Naive thymus-derived CD8-positive, alpha-beta T cell (primary cell): ENCODE results near the gene PRKG1. TPM values are rescaled to one million over a fixed set of nuclear protein-coding genes. Genes with fewer than 3 reads are reported as not detected.
"Not testable (repeated sequence)": the region's sequence is repeated elsewhere in the genome, so short reads cannot be mapped to it uniquely, and the experiment has no call there.

Experiments
- ATAC-seq, 2 donors: fragments of 150-1000 bp; cut with Tn5 transposase in 1 of 2; sonication (Bioruptor Pico), chemical (Tn5 transposase) in 1 of 2; 1 replicate in 1 of 2; 2 replicates in 1 of 2; pipeline ENCODE4 v1.10.0; 2021; ENCODE audit warnings: mild to moderate bottlenecking in 2 of 2, moderate library complexity in 2 of 2
- POLR2A ChIA-PET: fragments of 350-600 bp; sonication (Branson Sonifier 250); formaldehyde crosslinking; loops from one replicate; lab custom pipeline; 2021; ENCODE audit warnings: antibody characterized with exemption; lab: Charles Lee
- DNase-seq, 10 donors: peaks; one replicate each; pipeline versions ENCODE4 v3.0.0 to v3.0.0-alpha.2; 2020 to 2022
- H3K27ac Mint-ChIP-seq, 10 donors: one replicate each; pipeline ENCODE4 v1.8.0; 2020 to 2022; ENCODE audit warnings: mild to moderate bottlenecking in 10 of 10, mixed read lengths in 10 of 10, moderate library complexity in 4 of 10, inconsistent platforms in 1 of 10
- H3K27me3 Mint-ChIP-seq, 5 donors: one replicate each; pipeline ENCODE4 v1.8.0; 2021 to 2022; ENCODE audit warnings: mixed read lengths in 5 of 5
- H3K36me3 Mint-ChIP-seq, 3 donors: one replicate each; pipeline ENCODE4 v1.8.0; 2020 to 2022; ENCODE audit warnings: mixed read lengths in 3 of 3, mild to moderate bottlenecking in 2 of 3, inconsistent platforms in 1 of 3
- H3K4me1 Mint-ChIP-seq, 4 donors: one replicate each; pipeline ENCODE4 v1.8.0; 2021 to 2022; ENCODE audit warnings: mixed read lengths in 4 of 4
- H3K4me3 Mint-ChIP-seq, 10 donors: one replicate each; pipeline ENCODE4 v1.8.0; 2020 to 2022; ENCODE audit warnings: mild to moderate bottlenecking in 10 of 10, mixed read lengths in 10 of 10, moderate library complexity in 6 of 10, inconsistent platforms in 1 of 10
- H3K9me3 Mint-ChIP-seq, 9 donors: one replicate each; pipeline ENCODE4 v1.8.0; 2020 to 2022; ENCODE audit warnings: mixed read lengths in 9 of 9, mild to moderate bottlenecking in 3 of 9, inconsistent platforms in 1 of 9, moderate library complexity in 1 of 9
- polyA plus RNA-seq, 3 donors: library from polyadenylated mRNA; unstranded; fragments of 300-500 nt; fragmentation: Illumina TruSeq; gene quantifications; one replicate each; pipeline ENCODE4 v1.2.3, GENCODE V29; 2021
- total RNA-seq, 8 experiments: library from RNA in 2 of 8; stranded (reverse) in 2 of 8; gene quantifications; one replicate each; pipeline ENCODE4 v1.2.3 and lab custom pipeline; 2021 to 2026

The PRKG1 gene
- total and polyA plus RNA-seq, 5 experiments from 2014 or later: not detected

DNA sequence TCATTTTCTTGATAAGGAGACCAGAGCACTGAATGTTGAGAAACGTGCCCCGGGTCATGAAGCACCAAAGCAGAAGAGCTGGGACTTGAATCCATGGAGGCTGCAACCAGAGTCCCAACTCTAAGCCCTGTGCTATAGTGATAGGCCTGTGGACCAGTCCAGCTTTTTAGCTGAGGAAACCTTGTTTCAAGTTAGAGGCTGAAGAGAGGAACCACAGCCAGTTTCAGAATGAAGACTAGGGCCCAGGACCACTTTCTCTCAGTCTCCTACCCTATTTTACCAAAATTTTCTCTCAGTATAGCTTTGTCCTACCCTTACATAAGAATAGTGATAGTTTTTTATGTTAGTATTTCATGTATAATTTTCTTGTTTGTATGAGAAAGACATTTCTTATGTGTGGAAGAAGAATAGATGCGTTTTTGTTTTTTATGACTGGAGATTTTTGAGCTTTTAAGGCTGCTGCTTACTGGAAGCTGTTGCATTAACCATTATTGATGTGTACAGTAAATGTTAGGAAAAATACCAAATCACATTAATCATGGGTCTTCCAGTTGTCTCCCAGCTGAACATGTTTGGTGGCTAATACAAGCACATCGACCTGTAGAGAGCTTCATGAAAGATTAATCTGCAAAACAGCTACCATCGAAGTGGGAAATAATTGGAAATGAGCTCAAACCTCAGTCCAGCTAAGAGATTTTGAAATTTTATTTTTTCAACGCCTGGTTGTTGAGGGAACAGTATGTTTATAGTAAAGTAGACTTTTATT, 670.1 kb downstream of the PRKG1 start:
- Mint-ChIP-seq H3K36me3 (no peaks in the 10 kb centered on the region), H3K9me3 (no peaks in the 10 kb centered on the region), H3K27me3 (no peaks in the 10 kb centered on the region), H3K4me1 (peaks cover 0 to 3% (median 0%) of the 10 kb centered on the region in 4 donors), H3K4me3 (no peak overlapping the region), H3K27ac (no peak overlapping the region)
- no peak for DNase-seq
- POLR2A ChIA-PET: no interaction called here
- ATAC-seq: no peak

GRCh38 chr10:51745397-51745796, 671.1 kb downstream of the PRKG1 start:
- H3K27me3 Mint-ChIP-seq: no peaks in the 10 kb centered on the region
- H3K27ac Mint-ChIP-seq: no peak overlapping the region
- ATAC-seq (no peak), DNase-seq (no peak)
- no peaks in the 10 kb centered on the region for H3K9me3 Mint-ChIP-seq
- POLR2A ChIA-PET: no interaction called here
- H3K4me1 Mint-ChIP-seq: peaks cover 0 to 3% (median 0%) of the 10 kb centered on the region in 4 donors
- H3K36me3 Mint-ChIP-seq: no peaks in the 10 kb centered on the region
- H3K4me3 Mint-ChIP-seq: no peak overlapping the region

- ATAC-seq: no peak
- Mint-ChIP-seq H3K4me3 (no peak overlapping the region), H3K9me3 (no peaks in the 10 kb centered on the region), H3K36me3 (no peaks in the 10 kb centered on the region), H3K27ac (no peak overlapping the region), H3K4me1 (peaks cover 0 to 3% (median 0%) of the 10 kb centered on the region in 4 donors), H3K27me3 (peaks cover 0 to 2% (median 0%) of the 10 kb centered on the region in 5 donors)
- POLR2A ChIA-PET: no interaction called here
- no peak for DNase-seq
Observed at GRCh38 chr10:51747216-51747615, 672.9 kb downstream of the PRKG1 start.

GRCh38 chr10:51748959-51749358, 674.7 kb downstream of the PRKG1 start:
- POLR2A ChIA-PET: no interaction called here
- no peaks in the 10 kb centered on the region for H3K4me1 Mint-ChIP-seq

DNA sequence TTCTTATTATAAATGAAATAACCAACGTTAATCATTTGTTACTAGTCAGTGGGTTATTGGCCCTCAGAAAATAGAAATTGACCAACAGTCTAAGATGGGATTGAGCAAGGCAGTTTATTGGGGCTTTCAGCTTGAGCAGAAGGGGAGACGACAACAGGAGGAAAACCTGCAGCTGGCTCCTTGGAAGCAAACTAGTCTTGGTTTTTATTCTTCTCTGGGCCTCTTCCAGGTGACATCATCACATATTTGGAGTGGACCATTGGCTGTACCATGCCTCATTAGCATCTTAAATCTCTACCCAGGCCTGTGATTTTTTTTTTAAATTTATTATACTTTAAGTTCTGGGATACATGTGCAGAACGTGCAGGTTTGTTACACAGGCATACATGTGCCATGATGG, 684.1 kb downstream of the PRKG1 start:
- no peaks in the 10 kb centered on the region for H3K36me3 Mint-ChIP-seq
- H3K4me1 Mint-ChIP-seq: no peaks in the 10 kb centered on the region
- DNase-seq (no peak), ATAC-seq (no peak)
- H3K27ac Mint-ChIP-seq: no peak overlapping the region
- POLR2A ChIA-PET: no interaction called here
- no peak overlapping the region for H3K4me3 Mint-ChIP-seq
- peaks cover 0 to 5% (median 1%) of the 10 kb centered on the region in 5 donors for H3K27me3 Mint-ChIP-seq
- H3K9me3 Mint-ChIP-seq: peaks cover 0 to 3% (median 0%) of the 10 kb centered on the region in 9 donors

More at GRCh38 chr10:51748959-51749358, 674.7 kb downstream of the PRKG1 start:
- DNase-seq (no peak), ATAC-seq (no peak)
- Mint-ChIP-seq H3K27ac (no peak overlapping the region), H3K4me3 (no peak overlapping the region), H3K27me3 (peaks cover 0 to 3% (median 0%) of the 10 kb centered on the region in 5 donors), H3K36me3 (no peaks in the 10 kb centered on the region), H3K9me3 (no peaks in the 10 kb centered on the region)

DNA sequence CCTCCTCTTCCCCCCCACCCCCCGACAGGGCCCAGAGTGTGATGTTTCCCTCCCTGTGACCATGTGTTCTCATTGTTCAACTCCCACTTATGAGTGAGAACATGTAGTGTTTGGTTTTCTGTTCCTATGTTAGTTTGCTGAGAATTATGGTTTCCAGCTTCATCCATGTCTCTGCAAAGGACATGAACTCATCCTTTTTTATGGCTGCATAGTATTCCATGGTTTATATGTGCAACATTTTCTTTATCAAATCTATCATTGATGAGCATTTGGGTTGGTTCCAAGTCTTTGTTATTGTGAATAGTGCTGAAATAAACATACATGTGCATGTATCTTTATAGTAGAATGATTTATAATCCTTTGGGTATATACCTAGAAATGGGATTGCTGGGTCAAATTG, 684.6 kb downstream of the PRKG1 start:
- H3K36me3 Mint-ChIP-seq, H3K27ac Mint-ChIP-seq, DNase-seq, POLR2A ChIA-PET, H3K4me1 Mint-ChIP-seq, H3K9me3 Mint-ChIP-seq, H3K4me3 Mint-ChIP-seq, ATAC-seq, H3K27me3 Mint-ChIP-seq: not testable (repeated sequence)

DNA sequence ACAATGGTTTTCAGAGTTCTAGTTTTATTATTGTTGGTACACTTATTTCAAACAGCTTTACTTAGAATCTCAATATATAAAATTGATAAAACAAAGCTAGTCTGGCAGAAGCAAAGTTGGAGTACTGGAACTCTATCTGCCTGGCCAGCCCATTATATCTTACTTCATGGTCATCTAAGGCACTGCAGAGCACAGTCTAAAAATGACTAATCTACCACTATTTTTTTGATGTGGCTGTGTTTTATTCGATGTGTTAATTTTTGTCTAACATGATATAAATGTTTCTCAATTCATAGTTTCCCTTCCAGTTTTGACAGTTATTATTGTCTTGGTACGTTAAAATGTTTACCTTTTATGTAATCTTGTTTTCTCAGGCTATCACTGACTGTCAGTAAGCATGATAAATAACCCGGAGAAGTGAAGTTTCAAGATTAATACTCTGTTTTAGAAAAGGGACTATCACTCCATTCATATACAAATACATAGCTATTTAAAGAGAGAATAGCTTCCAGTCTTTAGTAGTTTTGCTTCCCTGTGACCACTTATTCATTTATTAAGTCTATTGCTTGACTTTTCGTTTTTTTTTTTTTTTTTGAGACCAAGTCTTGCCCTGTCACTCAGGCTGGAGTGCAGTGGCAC, 685.7 kb downstream of the PRKG1 start:
- DNase-seq (no peak), ATAC-seq (no peak)
- Mint-ChIP-seq H3K27me3 (peaks cover 0 to 3% (median 1%) of the 10 kb centered on the region in 5 donors), H3K4me3 (no peak overlapping the region), H3K4me1 (no peaks in the 10 kb centered on the region), H3K27ac (no peak overlapping the region), H3K9me3 (peaks cover 0 to 3% (median 0%) of the 10 kb centered on the region in 9 donors), H3K36me3 (no peaks in the 10 kb centered on the region)
- POLR2A ChIA-PET: no interaction called here

DNA sequence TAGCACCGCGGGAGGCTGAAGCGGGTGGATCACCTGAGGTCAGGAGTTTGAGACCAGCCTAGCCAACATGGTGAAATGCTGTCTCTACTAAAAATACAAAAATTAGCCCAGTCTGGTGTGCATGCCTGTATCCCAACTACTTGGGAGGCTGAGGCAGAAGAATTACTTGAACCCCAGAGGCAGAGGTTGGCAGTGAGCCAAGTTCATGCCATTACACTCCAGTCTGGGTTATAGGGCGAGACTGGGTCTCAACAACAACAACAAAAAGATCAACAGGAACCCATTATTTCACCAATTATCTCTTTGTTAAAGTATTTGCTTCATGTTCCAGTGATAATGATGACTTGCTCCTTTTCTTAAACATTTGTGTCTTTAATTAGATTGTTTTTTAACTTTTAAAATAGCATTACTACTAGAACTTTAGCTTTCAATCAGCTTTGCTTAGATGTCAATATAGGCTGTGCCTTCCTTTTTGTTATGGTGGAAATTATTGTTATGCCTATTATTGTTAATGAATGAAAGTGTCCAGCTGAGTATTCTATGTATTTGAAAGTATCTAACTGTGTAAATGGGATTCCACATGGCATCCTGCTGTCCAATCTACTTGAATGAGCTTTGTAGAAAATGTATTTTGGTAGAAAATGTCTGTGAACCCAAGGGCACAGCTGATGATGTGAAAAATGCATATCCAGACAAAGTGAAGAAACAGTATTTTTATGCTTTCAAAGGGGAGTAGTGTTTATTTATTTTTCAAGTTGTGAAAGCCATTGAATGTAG, 686.8 kb downstream of the PRKG1 start:
- peak overlapping the region in 1 of 10 donors; percentile 49 for H3K27ac Mint-ChIP-seq
- no peak for DNase-seq
- POLR2A ChIA-PET: no interaction called here
- no peak overlapping the region for H3K4me3 Mint-ChIP-seq
- no peaks in the 10 kb centered on the region for H3K4me1 Mint-ChIP-seq
- H3K27me3 Mint-ChIP-seq: peaks cover 0 to 3% (median 1%) of the 10 kb centered on the region in 5 donors
- H3K9me3 Mint-ChIP-seq: peaks cover 0 to 4% (median 2%) of the 10 kb centered on the region in 9 donors
- no peaks in the 10 kb centered on the region for H3K36me3 Mint-ChIP-seq
- ATAC-seq: no peak

DNA sequence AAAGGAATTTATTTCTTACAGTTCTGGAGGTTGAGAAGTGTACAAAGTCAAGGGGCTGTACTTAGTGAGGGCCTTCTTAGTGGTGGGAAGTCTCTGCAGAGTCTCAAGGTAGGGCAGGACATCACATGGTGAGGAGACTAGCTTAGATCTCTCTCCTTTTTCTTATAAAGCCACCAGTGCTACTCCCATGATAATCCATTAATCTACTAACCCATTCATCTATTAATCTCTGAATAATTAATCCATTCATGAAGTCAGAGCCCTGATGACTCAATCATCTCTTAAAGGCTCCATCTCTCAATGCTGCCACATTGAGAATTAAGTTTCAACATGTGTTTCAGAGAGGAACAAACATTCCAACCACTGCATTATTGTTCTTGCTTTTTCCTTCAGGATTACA, 689.5 kb downstream of the PRKG1 start:
- H3K4me3 Mint-ChIP-seq: no peak overlapping the region
- ATAC-seq: no peak
- peaks cover 0 to 19% (median 13%) of the 10 kb centered on the region in 9 donors for H3K9me3 Mint-ChIP-seq
- peaks cover 3 to 17% (median 6%) of the 10 kb centered on the region in 5 donors for H3K27me3 Mint-ChIP-seq
- POLR2A ChIA-PET: no interaction called here
- DNase-seq: no peak
- H3K4me1 Mint-ChIP-seq: no peaks in the 10 kb centered on the region
- H3K27ac Mint-ChIP-seq: no peak overlapping the region
- H3K36me3 Mint-ChIP-seq: peaks cover 0 to 12% (median 2%) of the 10 kb centered on the region in 3 donors

DNA sequence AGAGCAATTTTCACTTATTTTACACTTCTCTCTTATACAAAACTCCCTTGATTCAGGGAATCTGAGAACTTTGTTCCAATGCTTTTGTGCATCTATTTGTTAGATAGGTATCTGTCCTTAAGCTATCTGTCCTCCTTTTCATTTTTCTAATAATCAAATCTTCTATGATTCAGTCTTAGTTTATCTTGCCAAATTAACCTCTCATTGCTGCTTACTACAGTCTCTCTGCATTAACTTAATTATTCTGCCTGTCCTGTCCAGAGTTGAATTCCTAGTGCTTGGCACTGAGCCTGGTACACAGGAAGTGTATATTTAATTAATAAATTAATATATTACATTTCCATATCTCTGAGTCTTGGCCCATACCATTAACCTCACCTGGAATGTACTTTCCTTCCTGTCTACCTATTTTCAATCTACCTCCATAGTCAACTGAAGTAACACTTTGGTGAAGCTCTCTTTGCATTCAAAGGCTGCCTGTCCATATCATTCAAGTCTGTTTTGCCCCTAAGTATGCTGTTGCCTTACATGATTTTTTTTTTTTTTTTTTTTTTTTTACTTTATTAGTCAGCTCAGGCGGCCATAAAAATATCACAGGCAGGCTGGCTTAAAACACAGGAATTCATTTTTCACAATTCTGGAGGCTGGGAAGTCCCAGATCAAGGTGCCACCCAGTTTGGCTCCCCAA, 691.1 kb downstream of the PRKG1 start:
- H3K4me1 Mint-ChIP-seq: no peaks in the 10 kb centered on the region
- peaks cover 0 to 12% (median 2%) of the 10 kb centered on the region in 3 donors for H3K36me3 Mint-ChIP-seq
- peak overlapping the region in 1 of 10 donors; percentile 37 for H3K27ac Mint-ChIP-seq
- H3K4me3 Mint-ChIP-seq: no peak overlapping the region
- peaks cover 3 to 17% (median 6%) of the 10 kb centered on the region in 5 donors for H3K27me3 Mint-ChIP-seq
- no peak for DNase-seq
- ATAC-seq: no peak
- H3K9me3 Mint-ChIP-seq: peaks cover 0 to 18% (median 13%) of the 10 kb centered on the region in 9 donors
- POLR2A ChIA-PET: no interaction called here

DNA sequence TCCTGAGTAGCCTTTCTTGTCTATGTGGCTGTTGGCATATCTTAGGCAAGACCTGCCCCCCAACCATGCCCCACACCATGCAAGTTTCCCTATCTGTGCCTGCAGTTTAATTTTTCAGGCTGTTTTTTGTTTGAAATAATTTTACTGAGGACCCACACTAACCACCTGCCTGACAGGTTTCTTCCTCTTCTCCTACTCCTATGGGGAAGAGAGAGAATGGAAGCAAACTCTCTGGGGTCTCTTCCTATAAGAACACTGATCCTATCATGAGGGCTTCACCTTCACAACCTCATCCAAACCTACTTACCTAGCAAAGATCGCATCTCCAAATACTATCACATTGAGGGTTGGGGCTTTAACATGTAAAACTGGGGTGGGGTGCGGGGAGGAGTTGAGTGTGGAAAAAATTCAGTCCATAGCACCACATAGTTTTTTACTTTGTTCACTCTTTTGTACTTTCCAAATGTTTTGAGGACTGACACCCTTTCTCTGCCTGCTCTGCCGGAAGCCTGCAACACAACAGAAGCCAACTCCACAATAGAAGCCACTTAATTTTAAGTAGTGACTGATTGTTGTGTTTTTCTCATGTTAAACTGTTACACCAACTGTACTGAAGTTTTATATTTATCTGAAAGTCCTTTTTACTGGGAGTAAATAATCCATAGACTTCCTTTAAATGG, 692.3 kb downstream of the PRKG1 start:
- Mint-ChIP-seq H3K27me3 (peaks cover 2 to 17% (median 4%) of the 10 kb centered on the region in 5 donors), H3K4me1 (no peaks in the 10 kb centered on the region), H3K27ac (no peak overlapping the region), H3K9me3 (peaks cover 0 to 18% (median 13%) of the 10 kb centered on the region in 9 donors), H3K36me3 (peaks cover 0 to 12% (median 2%) of the 10 kb centered on the region in 3 donors), H3K4me3 (no peak overlapping the region)
- ATAC-seq (no peak), DNase-seq (no peak)
- POLR2A ChIA-PET: no interaction called here
